OCI-LY3 (cell line): ENCODE results near the gene KCNAB1.
A peak's percentile ranks its signal among the peaks of the same experiment; 100 is the strongest.

ENCODE experiments used
- H2AFZ ChIP-seq: fragments of 200-600, 300-600 bp; shearing (Covaris generic); 2 replicates; pipeline ENCODE4 v1.6.0; 2014; ENCODE audit warnings: antibody characterized with exemption, low read depth, low read length
- H3K27ac ChIP-seq: fragments of 200-600, 300-600 bp; sonication (generic); 2 replicates; pipeline ENCODE4 v1.5.1; 2014; ENCODE audit warnings: mild to moderate bottlenecking, low read length, moderate library complexity, mixed read lengths
- H3K27me3 ChIP-seq: fragments of 200-600, 300-600 bp; sonication (generic); 2 replicates; pipeline ENCODE4 v1.6.1; 2014; ENCODE audit warnings: low read depth, low read length, mixed read lengths
- H3K36me3 ChIP-seq: fragments of 200-600, 300-600 bp; sonication (generic); replicated peaks from 2 replicates; pipeline ENCODE3; 2014; ENCODE audit warnings: low read depth, low read length, mixed read lengths
- H3K4me1 ChIP-seq: fragments of 300-600, 200-600 bp; sonication (generic); 2 replicates; pipeline ENCODE4 v1.6.1; 2014; ENCODE audit warnings: low read length, mixed read lengths
- H3K4me2 ChIP-seq: fragments of 200-600, 300-600 bp; sonication (generic); 2 replicates; pipeline ENCODE4 v1.6.1; 2014; ENCODE audit warnings: low read length, mixed read lengths
- H3K4me3 ChIP-seq: fragments of 300-600, 200-600 bp; sonication (generic); 2 replicates; pipeline ENCODE4 v1.5.1; 2014; ENCODE audit warnings: antibody characterized with exemption, mild to moderate bottlenecking, low read length, moderate library complexity
- H3K79me2 ChIP-seq: fragments of 300-600, 200-600 bp; shearing (Covaris generic); 2 replicates; pipeline ENCODE4 v1.6.1; 2014; ENCODE audit warnings: mild to moderate bottlenecking, low read length, mixed read lengths
- H3K9ac ChIP-seq: fragments of 300-600, 200-600 bp; shearing (Covaris generic); 2 replicates; pipeline ENCODE4 v1.6.0; 2014; ENCODE audit warnings: mild to moderate bottlenecking, low read length, moderate library complexity
- H3K9me3 ChIP-seq: fragments of 200-600, 300-600 bp; shearing (Covaris generic); 2 replicates; pipeline ENCODE4 v1.6.1; 2014; ENCODE audit warnings: low read length, mixed read lengths; ENCODE audit not compliant: insufficient read depth
- H4K20me1 ChIP-seq: fragments of 200-600, 300-600 bp; sonication (generic); 2 replicates; pipeline ENCODE4 v1.6.1; 2016; ENCODE audit warnings: low read length, mixed read lengths; ENCODE audit not compliant: insufficient read depth
- EZH2phosphoT487 ChIP-seq: fragments of 200-600 bp; shearing (Covaris generic); IDR thresholded peaks from 2 replicates; pipeline ENCODE4 v1.6.1; 2018; ENCODE audit warnings: antibody characterized with exemption, mixed run types, low read depth
- TF ChIP-seq, protein P1 (sequence below): fragments of 200-600, 300-600 bp; sonication (generic); IDR thresholded peaks from 2 replicates; pipeline ENCODE4 v1.5.1; 2014; ENCODE audit warnings: antibody characterized with exemption, low read length, low read depth

Gene KCNAB1

DNA sequence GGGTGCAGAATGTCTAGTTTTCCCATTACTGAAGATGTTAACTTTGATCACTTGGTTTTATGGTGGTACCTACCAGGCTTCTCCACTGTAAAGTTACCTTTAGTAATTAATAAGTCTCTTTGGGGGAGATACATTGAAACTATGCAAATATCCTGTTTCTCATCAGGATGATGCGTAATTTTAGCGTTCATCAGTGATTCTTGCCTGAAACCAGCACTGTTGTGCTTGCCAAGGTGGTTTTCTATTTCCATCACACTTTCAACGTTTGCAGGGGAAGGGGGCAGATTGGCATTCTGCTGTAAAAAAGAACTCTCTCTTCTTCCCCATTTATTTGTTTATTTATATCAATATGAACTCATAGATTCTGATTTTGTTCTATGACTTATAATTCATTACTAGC, 373.5 kb downstream of the KCNAB1 start:
- Histone ChIP-seq H2AFZ (peak overlapping the region; percentile 58; the same call in 1 of the 2 replicates), H3K4me1 (peaks cover 41% of the 10 kb centered on the region), H3K4me3 (peak overlapping the region; percentile 4; the same call in 1 of the 2 replicates), H3K9me3 (no peaks in the 10 kb centered on the region), H3K36me3 (no peaks in the 10 kb centered on the region), H3K79me2 (no peaks in the 10 kb centered on the region), H3K27ac (peak overlapping the region; percentile 31), H3K27me3 (no peaks in the 10 kb centered on the region), H3K4me2 (peak overlapping the region; percentile 54), H3K9ac (no peak overlapping the region), H4K20me1 (no peaks in the 10 kb centered on the region)
- TF ChIP-seq, protein P1, sequence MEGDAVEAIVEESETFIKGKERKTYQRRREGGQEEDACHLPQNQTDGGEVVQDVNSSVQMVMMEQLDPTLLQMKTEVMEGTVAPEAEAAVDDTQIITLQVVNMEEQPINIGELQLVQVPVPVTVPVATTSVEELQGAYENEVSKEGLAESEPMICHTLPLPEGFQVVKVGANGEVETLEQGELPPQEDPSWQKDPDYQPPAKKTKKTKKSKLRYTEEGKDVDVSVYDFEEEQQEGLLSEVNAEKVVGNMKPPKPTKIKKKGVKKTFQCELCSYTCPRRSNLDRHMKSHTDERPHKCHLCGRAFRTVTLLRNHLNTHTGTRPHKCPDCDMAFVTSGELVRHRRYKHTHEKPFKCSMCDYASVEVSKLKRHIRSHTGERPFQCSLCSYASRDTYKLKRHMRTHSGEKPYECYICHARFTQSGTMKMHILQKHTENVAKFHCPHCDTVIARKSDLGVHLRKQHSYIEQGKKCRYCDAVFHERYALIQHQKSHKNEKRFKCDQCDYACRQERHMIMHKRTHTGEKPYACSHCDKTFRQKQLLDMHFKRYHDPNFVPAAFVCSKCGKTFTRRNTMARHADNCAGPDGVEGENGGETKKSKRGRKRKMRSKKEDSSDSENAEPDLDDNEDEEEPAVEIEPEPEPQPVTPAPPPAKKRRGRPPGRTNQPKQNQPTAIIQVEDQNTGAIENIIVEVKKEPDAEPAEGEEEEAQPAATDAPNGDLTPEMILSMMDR: no peak
- no peak for TF ChIP-seq EZH2phosphoT487

DNA sequence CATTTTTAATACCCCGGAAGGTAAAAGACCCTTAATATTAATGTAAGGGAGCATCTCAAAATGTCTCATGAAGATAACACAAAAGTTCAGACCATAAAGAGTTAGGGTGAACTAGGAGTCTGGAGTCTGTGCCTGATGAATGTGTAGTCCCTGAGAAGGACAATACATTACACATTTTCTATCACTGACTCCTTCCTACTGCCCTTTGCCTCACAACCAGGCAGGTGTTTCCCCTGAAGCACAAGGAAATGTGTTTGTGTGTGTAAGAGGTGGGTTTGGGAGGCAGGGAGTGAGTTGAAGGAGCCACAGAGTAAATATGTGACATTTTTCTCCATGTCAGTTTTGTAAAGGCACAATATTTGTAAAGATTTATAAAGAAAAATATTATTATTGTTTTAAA, 375.4 kb downstream of the KCNAB1 start:
- H3K27me3 ChIP-seq: no peaks in the 10 kb centered on the region
- H3K4me3 ChIP-seq: no peak overlapping the region
- H3K9me3 ChIP-seq: no peaks in the 10 kb centered on the region
- no peaks in the 10 kb centered on the region for H3K79me2 ChIP-seq
- H3K9ac ChIP-seq: no peak overlapping the region
- H3K4me1 ChIP-seq: peaks cover 22% of the 10 kb centered on the region
- H3K27ac ChIP-seq: no peak overlapping the region
- H4K20me1 ChIP-seq: no peaks in the 10 kb centered on the region
- H2AFZ ChIP-seq: no peak overlapping the region
- TF ChIP-seq, protein P1: no peak
- no peak for TF ChIP-seq EZH2phosphoT487
- no peaks in the 10 kb centered on the region for H3K36me3 ChIP-seq
- H3K4me2 ChIP-seq: no peak overlapping the region

DNA sequence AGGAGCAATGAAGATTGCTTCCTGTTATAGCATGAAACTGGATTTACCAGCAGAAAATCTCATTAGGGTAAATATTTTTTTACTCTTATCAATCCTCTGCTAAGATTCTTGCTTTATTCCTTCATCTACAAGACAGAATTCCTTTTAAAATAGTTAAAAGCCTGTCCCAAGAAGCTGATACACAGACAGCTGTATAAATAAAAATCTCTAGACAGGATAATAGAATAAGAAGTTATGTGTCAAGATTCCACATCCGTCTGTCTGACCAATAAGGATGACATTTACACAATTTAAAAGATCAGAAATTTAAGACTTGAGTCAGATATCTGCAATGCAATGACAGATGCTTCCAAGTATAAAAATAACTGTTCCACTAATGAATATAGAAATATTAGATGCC, 376.9 kb downstream of the KCNAB1 start:
- no peaks in the 10 kb centered on the region for H3K79me2 ChIP-seq
- H3K4me1 ChIP-seq: peaks cover 20% of the 10 kb centered on the region
- no peaks in the 10 kb centered on the region for H3K36me3 ChIP-seq
- no peaks in the 10 kb centered on the region for H3K9me3 ChIP-seq
- no peaks in the 10 kb centered on the region for H3K27me3 ChIP-seq
- H3K27ac ChIP-seq: no peak overlapping the region
- H3K4me2 ChIP-seq: no peak overlapping the region
- H3K4me3 ChIP-seq: no peak overlapping the region
- no peak overlapping the region for H3K9ac ChIP-seq
- no peak for TF ChIP-seq EZH2phosphoT487
- TF ChIP-seq, protein P1: no peak
- H2AFZ ChIP-seq: no peak overlapping the region
- H4K20me1 ChIP-seq: no peaks in the 10 kb centered on the region

DNA sequence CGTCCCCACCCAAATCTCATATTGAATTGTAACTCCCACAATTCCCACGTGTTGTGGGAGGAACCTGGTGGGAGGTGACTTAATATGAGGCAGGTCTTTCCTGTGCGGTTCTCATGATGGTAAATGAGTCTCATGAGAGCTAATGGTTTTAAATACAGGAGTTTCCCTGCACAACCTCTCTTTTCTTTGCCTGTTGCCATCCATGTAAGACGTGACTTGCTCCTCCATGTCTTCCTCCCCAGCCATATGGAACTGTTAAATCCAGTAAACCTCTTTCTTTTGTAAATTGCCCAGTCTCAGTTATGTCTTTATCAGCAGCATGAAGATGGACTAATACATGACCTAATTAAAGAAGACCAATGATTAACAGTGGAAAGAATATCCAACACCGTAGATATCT, 377.9 kb downstream of the KCNAB1 start:
- no peaks in the 10 kb centered on the region for H3K36me3 ChIP-seq
- peaks cover 14% of the 10 kb centered on the region for H3K4me1 ChIP-seq
- no peak overlapping the region for H2AFZ ChIP-seq
- no peak for TF ChIP-seq EZH2phosphoT487
- TF ChIP-seq, protein P1: no peak
- no peaks in the 10 kb centered on the region for H3K79me2 ChIP-seq
- H3K4me3 ChIP-seq: no peak overlapping the region
- no peak overlapping the region for H3K4me2 ChIP-seq
- no peak overlapping the region for H3K9ac ChIP-seq
- H4K20me1 ChIP-seq: no peaks in the 10 kb centered on the region
- no peak overlapping the region for H3K27ac ChIP-seq
- no peaks in the 10 kb centered on the region for H3K9me3 ChIP-seq
- no peaks in the 10 kb centered on the region for H3K27me3 ChIP-seq
